Measurements from ENCODE around the gene CNTNAP2.

The CNTNAP2 gene

GRCh38 chr7:147971606-147972110 is 1855.1 kb downstream of the CNTNAP2 start:
- DNase-seq (ENCODE audit: low read depth), result no peak

GRCh38 chr7:147978201-147978600 is 1861.6 kb downstream of the CNTNAP2 start:
- DNase-seq (ENCODE audit: low read depth), result no peak

GRCh38 chr7:147978651-147979050 is 1862.0 kb downstream of the CNTNAP2 start:
- no peak for DNase-seq (ENCODE audit: low read depth)

GRCh38 chr7:147980826-147981813 is 1864.5 kb downstream of the CNTNAP2 start:
- DNase-seq (ENCODE audit: low read depth), result no peak

GRCh38 chr7:147982307-147982706 is 1865.7 kb downstream of the CNTNAP2 start:
- no peak for DNase-seq (ENCODE audit: low read depth)

GRCh38 chr7:147984265-147984664 is 1867.7 kb downstream of the CNTNAP2 start:
- DNase-seq (ENCODE audit: low read depth), result no peak

- no peak for DNase-seq (ENCODE audit: low read depth)
Measured at GRCh38 chr7:147990079-147990478, 1873.5 kb downstream of the CNTNAP2 start.

GRCh38 chr7:147990942-147991341 is 1874.3 kb downstream of the CNTNAP2 start:
- DNase-seq (ENCODE audit: low read depth), result no peak

GRCh38 chr7:147992698-147993097 is 1876.1 kb downstream of the CNTNAP2 start:
- no peak for DNase-seq (ENCODE audit: low read depth)

- DNase-seq (ENCODE audit: low read depth), result no peak
Measured at GRCh38 chr7:147997636-147998035, 1881.0 kb downstream of the CNTNAP2 start.

GRCh38 chr7:147999962-148000361 is 1883.4 kb downstream of the CNTNAP2 start:
- DNase-seq (ENCODE audit: low read depth), result no peak

- no peak for DNase-seq (ENCODE audit: low read depth)
Measured at GRCh38 chr7:148011753-148012152, 1895.2 kb downstream of the CNTNAP2 start.

- no peak for DNase-seq (ENCODE audit: low read depth)
Measured at GRCh38 chr7:148014001-148014400, 1897.4 kb downstream of the CNTNAP2 start.

- no peak for DNase-seq (ENCODE audit: low read depth)
Measured at GRCh38 chr7:148014541-148014940, 1897.9 kb downstream of the CNTNAP2 start.

- no peak for DNase-seq (ENCODE audit: low read depth)
Measured at GRCh38 chr7:148017126-148017525, 1900.5 kb downstream of the CNTNAP2 start.

- DNase-seq (ENCODE audit: low read depth), result no peak
Measured at GRCh38 chr7:148020679-148021078, 1904.1 kb downstream of the CNTNAP2 start.

- DNase-seq (ENCODE audit: low read depth), result no peak
Measured at GRCh38 chr7:148021507-148022045, 1905.0 kb downstream of the CNTNAP2 start.

GRCh38 chr7:148022832-148023231 is 1906.2 kb downstream of the CNTNAP2 start:
- no peak for DNase-seq (ENCODE audit: low read depth)

- no peak for DNase-seq (ENCODE audit: low read depth)
Measured at GRCh38 chr7:148026713-148027112, 1910.1 kb downstream of the CNTNAP2 start.

GRCh38 chr7:148028165-148028564 is 1911.6 kb downstream of the CNTNAP2 start:
- no peak for DNase-seq (ENCODE audit: low read depth)

- DNase-seq (ENCODE audit: low read depth), result no peak
Measured at GRCh38 chr7:148031019-148031418, 1914.4 kb downstream of the CNTNAP2 start.

- DNase-seq (ENCODE audit: low read depth), result no peak
Measured at GRCh38 chr7:148031811-148032210, 1915.2 kb downstream of the CNTNAP2 start.

GRCh38 chr7:148035950-148036349 is 1919.3 kb downstream of the CNTNAP2 start:
- DNase-seq (ENCODE audit: low read depth), result no peak
